RPMI8226 (cell line): ENCODE results near the gene ZNF239.
"Not testable (repeated sequence)": the region's sequence is repeated elsewhere in the genome, so short reads cannot be mapped to it uniquely, and the experiment has no call there.

Source experiments
- DNase-seq: peaks from one replicate; pipeline ENCODE4 v3.0.0-alpha.2; 2015

The ZNF239 gene

DNA sequence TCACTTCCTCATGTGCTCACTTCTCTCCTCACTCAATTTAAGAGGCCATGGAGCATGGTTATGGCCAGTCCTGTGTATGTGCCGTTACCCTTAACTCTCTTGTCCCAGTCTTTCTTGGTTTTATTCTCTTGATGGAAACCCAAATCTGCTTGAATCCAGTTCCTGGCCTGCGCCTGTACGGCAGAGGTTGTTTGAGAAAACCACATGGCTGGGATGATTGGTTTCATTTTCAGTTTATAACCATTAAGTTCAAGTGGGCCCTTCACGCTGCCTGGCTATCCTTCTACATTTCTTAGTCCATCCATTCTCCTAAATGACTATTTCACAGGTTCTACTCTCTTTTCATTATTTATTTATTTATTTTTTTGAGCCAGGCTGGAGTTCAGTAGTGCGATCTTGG, 1.6 kb upstream of the ZNF239 start:
- no peak for DNase-seq

DNA sequence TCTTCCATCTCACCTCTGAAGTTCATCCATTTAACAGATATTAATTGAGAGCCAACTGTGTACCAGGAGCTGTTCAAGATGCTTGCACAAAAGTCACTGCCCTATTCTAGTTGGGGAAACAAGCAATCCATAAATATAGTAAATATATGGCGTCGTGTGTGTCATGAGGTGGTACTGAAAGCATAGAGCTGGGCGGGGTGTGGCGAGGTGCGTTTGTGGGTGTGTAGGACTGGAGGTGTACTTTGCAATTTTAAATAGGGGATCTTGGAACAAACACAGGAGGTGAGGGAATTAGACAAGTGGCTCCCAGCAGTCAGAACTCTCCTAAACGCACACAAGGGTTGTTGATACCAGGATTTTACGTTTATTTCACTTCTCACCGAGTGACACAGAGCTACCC, 490 bp upstream of the ZNF239 start:
- no peak for DNase-seq

DNA sequence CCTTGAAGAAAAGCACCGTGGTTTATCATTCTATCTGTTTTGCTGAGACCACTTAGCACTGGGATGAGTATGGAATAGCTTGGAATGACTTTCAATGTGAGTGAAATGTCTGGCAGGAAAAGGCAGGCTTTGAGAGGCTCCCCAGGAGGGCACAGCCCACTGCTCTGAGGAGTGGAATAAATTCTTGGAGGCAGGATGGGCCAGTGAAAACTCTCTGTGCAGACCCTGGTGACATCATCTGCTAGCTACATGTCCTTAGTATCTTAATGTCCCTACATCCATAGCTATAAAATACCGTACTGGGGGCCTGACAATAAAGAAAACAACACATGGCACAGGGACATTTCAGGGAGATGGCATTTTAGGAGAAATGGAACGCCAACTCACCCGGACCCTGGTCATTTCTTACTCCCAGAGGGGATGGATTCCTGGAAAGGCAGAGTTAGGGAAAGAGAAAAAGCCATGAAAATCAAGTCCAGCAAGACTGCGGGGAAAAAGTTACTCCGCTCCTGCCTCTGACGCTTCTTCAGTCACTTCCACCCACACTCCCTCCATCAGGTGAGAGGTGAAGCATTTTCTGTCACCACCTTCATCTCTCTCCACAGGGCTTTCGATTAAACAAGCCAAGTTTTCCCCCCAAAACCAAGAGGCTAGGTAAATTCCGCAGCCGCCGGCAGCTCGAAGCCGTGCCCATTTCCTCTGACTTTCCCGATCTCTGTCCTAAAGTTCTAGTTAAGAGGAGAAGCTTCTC, 991 bp downstream of the ZNF239 start:
- DNase-seq, result no peak

DNA sequence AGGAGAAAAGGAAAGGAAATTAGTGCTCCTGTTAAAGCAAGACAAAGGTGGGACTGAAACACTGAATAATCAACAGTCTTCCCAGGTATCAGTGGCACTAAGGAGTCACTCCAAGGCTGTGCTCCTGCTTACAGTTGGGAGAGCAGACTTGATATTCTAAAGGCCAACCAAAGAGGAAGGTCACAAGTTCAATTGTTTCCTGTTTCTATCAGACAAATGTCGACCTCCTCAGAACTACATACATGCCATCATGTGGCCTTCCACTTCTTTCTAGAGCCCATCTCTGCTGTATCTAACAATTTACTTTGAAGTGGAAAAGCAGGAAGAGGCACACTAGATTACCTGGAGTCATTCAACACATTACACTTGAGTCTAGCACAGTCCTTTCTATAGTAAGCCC, 3.4 kb downstream of the ZNF239 start:
- no peak for DNase-seq

DNA sequence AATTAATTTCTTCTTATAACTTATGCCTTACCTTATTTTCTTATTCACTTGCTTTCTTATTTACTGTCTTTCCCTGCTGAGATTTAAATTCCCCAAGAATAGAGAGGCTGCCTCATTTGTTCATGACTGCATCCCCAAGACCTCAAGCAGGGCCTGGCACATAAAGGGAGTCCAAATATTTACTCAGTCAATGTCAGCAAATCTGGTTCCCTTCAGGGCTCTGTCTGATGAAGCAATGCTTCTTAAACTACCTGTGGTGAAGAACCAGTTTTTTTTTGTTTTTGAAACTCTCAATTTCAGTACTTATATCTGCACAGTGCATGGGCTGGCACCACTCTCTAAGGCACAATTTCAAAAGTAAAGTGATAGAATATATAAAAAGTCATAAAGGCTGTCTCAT, 4.7 kb downstream of the ZNF239 start:
- no peak for DNase-seq

DNA sequence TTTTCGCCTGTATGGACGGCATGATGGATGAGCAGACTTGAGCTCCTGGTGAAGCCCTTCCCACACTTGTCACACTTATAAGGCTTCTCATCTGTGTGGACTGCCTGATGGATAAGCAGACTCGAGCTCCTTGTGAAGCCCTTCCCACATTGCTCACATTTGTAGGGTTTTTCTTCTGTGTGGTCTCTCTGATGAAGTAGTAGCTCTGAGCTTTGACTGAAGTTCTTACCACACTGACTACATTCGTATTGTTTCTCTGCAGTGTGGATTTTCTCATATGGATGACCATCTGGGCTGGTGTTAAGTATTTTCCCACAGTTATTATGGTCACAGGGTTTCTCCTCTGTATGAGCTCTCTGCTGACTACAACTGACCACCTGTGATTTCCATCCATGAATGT, 17.2 kb downstream of the ZNF239 start:
- no peak for DNase-seq

DNA sequence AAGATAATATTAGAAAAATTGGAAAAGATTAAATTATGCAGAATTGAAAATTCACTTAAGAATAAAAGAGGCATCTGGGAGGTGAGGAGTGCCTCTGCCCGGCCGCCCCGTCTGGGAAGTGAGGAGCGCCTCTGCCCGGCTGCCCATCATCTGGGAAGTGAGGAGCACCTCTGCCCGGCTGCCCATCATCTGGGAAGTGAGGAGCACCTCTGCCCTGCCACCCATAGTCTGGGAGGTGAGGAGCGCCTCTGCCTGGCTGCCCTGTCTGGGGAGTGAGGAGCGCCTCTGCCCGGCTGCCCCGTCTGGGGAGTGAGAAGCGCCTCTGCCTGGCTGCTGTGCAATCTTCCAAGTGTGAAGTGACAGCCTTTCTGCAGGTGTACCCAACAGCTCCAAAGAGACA, 30.7 kb downstream of the ZNF239 start:
- DNase-seq, result not testable (repeated sequence)

DNA sequence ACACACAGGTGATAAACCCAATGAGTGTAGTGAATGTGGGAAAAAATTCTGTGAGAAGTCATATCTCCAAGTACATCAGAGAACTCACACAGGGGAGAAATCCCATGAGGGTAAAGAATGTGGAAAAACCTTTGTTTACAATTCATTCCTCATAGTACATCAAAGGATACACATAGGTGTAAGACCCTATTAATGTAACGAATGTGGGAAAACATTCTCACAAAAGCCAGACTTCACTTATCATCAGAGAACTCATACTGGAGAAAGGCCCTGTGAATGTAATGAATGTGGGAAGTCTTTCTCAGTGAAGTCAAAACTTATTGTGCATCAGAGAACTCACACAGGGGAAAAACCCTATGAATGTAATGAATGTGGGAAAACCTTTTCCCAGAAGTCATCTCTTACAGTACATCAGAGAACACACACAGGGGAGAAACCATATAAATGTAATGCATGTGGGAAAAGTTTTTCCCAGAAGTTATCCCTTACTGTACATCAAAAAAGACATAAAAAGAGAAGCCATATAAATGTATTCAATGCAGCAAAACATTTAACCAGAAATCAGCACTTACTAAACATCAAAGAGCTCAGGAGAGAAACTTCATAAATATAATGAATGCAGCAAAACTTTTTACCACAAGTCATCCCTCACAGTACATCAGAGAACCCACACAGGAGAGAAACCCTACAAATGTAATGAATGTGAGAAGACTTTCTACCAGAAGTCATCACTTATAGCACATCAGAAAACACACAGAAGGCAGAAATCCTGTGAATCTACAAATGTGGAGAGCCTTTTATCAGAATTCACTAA, 49.8 kb downstream of the ZNF239 start:
- DNase-seq, result no peak
